HG02610 (cell line): ENCODE data around the gene CORO7.

Source experiments
- ATAC-seq: cut with Tn5 transposase; IDR thresholded peaks from one replicate; pipeline ENCODE4 v1.9.1; 2021; ENCODE audit warnings: mild to moderate bottlenecking, moderate library complexity; ENCODE audit not compliant: unreplicated experiment

Gene CORO7

GRCh38 chr16:4426722-4427372 lies 10.5 kb upstream of the CORO7 start:
- no peak for ATAC-seq

DNA sequence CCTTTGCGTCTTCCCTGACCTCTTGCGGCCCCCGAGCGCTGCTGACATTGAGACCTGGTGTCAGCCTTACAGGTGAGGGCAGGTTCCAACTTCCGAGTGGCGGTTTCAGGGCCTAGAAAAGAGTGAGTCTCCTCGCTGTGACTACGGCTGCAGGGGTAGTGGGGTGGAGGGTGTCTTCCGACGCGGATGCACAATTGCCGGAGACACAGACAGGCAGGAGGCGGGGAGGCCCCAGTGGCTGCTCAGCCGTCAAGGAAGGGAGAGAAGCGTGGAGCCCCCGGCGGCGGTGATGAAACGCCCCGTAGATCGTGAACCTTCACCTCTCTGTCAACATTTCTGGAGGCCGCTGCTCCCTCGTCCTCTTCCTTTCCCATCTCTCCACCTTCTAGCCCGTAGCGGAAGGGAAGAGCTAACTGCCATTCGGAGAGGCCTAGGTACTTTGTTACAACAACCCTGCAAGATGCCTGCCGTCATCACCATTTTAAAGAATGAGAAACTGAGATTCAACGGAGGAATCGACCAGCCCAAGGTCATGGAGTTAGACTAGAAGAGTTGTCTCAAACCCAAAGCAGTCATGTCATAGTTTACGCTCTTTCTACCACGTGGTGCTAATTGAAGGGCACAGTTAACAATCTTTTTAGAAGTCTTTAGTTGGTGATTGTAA lies 9.8 kb upstream of the CORO7 start:
- peak; percentile 24 for ATAC-seq

DNA sequence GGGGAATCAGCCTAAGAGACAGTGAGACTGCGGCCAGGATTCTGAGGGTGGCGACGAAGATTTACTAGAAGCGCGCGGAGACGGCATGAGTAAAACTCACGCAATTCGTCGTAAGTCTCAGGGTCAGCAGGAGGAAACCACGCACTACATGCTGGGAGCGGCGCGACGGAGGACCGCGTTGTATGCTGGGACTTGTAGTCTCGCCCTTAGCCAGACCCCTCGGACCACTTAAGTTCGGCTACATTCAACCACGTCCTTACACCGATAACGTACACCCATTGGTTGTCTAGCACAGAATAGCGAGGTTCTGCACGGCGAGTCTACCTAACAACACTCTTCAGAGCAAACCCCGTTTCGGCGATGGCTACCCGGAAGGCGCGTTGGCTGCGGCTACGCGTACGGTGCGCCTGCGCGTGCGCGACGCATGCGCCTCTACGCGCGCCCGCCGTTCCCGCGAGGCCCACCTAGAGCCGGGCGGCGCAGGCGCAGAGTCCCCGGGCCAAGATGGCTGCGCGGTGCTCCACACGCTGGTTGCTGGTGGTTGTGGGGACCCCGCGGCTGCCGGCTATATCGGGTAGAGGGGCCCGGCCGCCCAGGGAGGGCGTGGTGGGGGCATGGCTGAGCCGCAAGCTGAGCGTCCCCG lies 9.1 kb upstream of the CORO7 start, which contains the start of gene DNAJA3:
Gene DNAJA3, plus strand, starts transcription at position 491 of the 643 bp plus-strand sequence. Its CDS starts 14 bp downstream, at position 505.
- ATAC-seq = peak; percentile 90

DNA sequence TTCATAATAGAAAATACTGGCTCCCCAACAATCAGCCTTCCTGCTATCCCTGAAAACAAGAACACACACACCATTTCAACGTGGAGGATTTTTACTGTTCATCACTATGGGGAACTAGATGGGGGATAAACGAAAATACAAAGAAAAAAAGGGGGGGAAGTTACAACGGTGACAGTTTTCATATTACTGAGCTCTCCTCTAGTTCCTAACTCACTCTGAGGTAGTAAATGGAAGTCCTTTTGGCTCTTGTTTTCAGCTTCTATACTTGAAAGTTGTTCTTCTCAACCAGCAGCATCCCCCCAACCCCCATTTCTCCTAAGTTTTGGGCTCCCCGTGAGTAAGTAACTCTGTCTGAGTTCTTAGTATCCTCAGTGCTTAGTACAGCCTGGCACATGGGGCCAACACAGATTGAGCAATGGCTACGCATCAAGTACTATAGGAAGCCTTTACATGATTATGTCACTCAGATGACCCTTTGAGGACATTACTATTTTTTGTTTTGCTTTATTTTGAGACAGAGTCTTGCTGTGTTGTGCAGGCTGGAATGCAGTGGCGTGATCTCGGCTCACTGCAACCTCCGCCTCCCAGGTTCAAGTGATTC lies 4.2 kb upstream of the CORO7 start:
- ATAC-seq = no peak

DNA sequence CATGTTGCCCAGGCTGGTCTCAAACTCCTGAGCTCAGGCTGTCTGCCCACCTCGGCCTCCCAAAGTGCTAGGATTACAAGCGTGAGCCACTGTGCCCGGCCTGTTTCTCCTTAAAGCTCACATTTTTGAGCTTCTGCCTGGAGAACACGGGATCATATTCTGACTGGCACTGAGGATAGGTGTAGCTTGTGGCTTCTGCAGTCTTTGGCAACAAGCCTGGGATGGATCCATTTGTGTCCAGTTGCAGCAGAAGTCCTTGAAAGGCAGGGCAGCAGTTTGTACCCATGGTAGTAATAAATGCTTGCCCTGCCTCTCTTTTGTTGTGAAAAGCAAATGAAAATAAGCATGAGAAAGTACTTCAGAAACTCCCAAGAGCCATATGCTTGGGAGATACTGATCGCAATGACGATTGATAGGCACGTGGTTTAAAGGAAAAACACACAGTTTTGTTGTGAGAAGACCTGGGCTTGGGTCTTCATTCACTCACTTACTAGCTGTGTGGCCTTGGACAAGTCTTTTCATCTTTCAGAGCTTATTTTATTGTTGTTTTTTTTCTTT lies 3.1 kb upstream of the CORO7 start:
- no peak for ATAC-seq

DNA sequence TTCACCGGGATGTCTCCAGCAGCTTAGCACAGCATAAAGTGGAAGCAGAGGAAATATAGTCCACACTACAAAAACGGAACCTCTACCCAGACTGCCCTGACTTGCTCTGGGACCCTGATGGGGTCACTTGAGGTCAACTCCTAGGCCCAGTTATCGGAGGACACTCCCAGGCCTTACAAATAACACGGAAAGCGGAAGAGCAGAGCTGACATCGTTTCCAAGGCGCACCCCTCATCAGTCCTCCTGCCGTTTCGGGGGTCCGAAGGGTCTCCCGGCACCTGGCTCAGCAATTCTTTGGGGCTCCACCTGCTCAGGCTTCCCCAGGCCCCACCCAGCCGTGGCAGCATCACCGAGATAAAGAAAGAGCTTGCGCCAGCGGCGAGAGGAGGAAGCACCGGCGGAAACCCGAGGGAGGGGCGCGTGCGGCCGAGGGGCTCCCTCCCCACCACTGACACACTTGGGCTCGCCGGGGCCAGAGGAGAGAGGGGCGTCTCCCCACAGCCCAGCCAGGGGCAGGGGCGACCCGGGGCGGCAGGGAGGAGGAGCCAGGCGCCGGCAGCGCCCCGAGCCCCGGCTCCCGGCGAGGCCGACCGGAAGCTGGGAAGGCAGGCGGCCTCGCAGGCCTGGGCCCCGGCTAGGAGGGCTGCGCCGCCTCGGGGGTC lies 727 bp downstream of the CORO7 start:
- peak; percentile 5 for ATAC-seq

DNA sequence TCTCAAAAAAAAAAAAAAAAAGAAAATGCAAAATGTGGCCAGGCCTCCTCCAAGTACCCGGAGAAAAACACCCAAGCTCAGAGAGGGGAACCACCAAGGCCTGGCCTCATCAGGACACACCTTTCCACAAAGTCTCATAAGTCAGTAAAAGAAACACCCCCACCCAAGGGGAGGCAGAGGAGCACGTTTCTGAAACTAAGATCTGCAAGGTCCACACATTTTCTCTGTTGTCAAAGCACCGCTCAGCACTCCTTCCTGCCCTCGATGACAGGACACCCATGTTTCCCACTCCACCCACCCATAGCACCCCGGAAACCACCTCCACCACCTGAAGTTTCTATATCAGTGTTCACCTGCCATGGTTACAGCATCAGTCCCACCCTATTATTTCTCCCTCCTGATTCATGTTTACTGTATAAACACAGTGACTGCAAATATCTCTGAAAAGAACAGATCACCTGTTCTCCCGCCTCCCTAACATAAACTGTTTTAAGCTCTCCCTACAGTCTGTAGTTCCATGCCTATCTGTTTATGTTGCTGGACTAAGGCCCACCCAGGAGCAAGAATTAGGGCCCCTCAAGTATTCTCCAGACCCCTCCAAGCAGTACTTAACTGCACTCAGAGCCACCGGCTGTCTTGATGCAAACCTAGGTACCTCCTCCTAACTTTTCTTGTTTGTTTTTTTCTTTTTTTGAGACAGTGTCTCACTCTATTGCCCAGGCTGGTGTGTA lies 2.0 kb downstream of the CORO7 start:
- ATAC-seq = peak; percentile 69

DNA sequence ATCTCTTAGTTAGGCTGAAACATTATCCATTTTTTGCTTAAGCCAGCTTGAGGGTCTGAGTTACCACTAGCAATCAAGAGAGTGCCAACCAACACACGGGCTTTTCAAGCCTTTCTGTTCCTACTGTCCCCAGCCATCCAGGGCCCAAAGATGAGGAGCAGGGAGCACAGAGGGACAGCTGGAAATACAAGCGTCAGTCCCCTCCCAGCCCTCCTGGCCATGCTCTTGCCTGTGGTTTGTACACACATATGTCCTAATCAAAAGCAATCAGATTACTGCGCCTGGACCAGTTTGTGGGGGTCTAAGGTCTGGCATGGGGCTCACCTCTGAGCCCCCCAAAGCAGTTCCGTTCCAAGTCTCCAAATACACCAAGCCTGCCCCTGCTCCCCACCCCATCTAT lies 3.5 kb downstream of the CORO7 start:
- no peak for ATAC-seq

- no peak for ATAC-seq
Observed at GRCh38 chr16:4412159-4412558, 4.2 kb downstream of the CORO7 start.

GRCh38 chr16:4411684-4412083 lies 4.7 kb downstream of the CORO7 start:
- no peak for ATAC-seq

- no peak for ATAC-seq
Observed at GRCh38 chr16:4410335-4411075, 5.9 kb downstream of the CORO7 start.

- ATAC-seq = no peak
Observed at GRCh38 chr16:4409081-4409932, 7.1 kb downstream of the CORO7 start.

DNA sequence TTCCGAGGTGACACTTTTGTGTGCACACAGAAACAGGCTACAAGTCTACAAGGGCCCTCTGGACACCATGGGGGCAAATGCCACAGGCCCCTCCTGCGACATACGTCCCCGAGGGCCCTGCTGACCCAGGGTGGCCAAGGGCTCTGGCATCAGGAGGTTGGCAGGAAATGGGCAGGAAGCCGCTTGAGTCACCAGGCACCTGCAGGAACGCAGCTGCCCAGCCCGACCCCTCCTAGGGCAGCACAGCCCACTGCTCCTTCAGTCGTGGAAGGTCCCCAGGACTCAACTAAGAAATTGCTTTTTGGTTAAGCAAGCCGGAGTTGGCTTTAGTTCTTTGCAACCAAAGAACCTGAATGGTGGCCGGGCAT lies 8.1 kb downstream of the CORO7 start:
- ATAC-seq = no peak

- ATAC-seq = no peak
Observed at GRCh38 chr16:4407543-4408322, 8.7 kb downstream of the CORO7 start.

DNA sequence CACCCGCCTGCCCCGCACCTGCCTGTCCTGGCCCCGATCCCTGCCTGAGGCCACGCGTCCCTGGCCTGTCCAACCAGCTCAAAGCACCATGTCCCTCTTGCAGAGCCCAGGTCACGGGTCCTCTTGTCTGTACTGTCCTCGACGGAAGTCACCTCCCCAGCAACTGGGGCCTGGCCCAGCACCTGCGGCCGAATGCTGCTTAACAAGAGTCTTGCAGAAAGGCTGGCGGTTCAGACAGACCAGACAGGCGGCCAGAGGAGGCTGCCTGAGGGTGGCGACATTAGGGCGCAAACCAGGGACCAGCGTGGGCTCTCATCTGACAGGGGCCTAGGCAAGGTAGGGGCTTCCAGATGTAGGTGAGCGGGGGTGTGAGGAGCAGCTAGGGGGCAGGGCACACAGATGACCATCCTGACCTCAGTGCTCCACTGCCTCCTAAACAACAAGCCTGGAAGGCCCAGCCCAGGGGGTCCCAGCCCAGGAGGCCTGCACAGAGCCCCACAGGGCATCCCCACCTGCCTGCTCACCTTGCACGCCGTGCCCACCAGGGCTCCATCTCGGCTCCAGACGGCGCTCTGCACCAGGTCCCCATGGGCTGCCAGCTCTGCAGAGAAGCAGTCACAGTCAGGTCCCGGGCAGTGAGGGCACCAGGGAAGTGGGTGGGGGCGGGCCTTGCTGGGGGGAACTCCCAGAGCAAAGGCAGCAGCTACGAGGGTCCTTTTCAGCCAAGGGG lies 11.3 kb downstream of the CORO7 start:
- no peak for ATAC-seq

DNA sequence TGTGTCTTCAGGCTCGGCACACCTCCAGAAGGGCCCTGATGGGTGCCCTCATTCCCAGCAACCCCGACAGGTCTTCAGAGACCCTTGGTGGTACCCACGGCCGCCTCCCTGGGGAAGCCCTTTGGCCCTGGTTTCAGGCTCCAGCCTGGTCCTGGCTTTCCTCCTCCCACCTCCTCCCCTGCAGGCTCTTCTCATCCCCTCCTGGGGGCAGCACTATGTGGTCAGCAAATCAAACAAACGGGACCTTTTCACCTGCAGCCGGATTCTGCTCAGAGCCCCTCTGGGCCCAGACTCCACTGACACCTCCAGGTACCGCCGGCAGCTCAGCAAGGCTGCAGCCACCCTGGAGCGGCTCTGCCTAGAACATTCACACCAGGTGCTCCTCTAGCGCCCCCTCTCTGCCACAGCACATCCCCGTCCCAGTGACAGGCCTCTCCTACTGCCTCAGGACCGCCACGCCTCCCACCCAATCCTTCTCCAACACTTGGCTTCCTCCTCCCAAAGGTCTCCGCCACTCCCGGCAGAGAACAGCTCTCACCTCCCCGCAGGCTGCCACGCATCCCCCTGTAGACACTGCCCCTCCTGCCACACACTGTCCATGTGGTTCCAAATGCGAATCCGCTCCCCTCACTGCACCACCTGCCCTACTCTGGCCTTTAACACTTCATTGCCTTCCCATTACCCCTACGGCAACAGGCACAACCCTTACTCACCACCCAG lies 12.0 kb downstream of the CORO7 start:
- no peak for ATAC-seq
